ENCODE results near the gene MDFI.

Gene MDFI

DNA sequence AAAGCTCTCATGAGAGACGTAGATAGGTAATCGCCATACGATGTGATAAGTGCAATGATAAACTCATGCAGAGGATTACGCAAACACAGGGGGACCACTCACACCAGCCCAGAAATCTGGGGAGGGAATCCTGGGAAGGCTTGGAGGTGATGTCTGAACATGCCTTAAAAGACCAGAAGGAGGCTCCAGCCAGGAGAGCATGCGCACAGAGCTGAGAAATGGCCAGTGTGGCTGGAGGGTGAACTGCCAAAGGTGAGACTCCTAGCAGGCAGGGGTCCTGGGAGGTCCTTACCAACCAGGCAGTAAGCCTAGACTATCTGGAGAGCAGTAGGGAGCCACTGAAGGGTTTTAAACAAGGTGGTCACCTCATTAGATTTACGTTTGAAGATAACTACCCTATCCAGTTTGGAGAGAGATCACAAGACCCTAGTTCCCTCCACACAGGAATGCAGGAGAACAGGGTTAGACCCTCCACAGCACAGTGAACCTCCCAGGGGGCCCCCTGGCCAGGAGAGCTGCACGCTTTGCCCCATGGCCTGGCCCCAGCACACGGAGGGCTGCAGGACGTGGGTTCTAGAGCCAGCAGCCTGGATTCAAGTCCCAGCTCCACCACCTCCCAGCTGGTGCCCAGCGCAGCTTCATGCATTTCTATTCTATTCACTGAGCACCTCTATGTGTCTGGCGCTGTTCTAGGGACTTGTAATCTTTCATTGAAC, 13.1 kb downstream of the MDFI start:
- no peak for DNase-seq (ENCODE audit: low read depth)

DNA sequence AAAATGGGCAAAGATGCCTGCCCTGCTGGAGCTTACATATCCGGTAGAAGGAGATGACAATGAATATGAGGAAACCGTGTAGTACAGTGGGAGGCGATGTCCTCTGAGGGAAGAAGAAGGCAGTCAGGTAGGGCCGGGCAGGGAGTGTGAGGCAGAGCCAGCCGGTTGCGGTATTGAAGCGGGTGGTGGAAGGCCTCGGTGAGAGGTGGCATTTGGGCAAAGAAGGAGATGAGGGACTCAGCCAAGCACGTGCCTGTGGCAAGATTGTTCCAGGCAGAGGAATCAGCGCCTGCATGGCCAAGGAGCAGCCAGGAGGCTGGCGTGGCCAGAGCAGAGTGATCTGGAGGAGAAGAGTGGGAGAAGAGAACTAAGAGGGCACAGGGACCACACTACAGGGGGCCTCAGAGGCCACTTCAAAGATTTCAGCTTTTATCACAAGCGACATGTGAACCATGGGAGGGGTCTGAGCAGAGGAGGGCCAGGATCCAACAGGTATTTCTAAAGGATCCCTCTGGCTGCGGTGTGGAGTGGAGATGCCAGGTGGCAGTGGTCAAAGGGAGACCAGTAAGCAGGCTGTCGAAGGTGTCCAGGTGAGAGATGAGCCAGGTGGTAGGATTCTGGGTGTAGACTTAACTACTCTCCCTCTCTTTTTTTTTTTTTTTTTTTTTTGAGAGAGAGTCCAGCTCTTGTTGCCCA, 13.8 kb downstream of the MDFI start:
- no peak for DNase-seq (ENCODE audit: low read depth)

DNA sequence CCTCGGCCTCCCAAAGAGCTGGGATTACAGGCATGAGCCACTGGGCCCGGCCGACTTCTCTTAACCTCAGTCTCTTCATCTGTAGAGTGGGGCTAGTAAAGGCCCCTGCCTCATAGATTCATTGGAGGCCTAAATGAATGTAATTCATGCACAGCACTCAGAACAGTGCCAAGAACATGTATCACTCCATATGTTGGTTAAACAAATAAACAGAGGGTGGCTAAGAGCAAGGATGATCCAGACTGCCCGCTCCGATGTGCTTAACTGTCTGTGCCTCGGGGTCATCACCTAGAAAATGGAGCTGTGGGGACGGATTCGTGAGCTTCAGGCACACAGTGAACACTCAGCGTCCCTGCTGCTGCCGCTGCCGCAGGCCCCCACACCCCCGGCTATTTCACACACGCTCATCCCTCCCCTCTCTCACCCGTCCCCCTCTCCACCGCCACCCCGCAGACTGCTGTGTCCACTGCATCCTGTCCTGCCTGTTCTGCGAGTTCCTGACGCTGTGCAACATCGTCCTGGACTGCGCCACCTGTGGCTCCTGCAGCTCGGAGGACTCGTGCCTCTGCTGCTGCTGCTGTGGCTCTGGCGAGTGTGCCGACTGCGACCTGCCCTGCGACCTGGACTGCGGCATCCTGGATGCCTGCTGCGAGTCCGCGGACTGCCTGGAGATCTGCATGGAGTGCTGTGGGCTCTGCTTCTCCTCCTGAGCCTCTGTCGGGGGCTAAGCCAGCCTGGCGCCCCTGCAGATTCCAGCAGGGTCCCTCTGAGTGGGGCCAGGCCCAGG, 14.8 kb downstream of the MDFI start:
- no peak for DNase-seq (ENCODE audit: low read depth)

DNA sequence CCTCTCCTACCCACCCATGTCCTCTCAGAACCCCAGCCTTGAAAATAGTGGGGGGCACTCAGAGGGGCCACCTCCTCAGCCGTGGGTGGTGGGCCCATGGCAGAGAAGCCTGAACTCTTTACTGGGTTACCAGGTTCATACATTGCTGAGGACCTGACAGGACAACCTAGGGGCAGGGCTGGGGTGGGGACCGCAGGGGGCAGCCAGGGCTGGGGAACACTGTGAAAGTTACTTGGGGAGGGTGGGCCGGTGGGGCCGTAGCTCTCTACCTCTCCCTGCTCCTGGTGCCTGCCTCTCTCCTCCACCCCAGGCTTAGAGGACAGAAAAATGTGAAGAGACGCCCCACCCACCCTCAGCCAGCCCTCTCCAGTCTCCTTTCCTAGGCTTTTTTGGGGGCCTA, 15.4 kb downstream of the MDFI start:
- no peak for DNase-seq (ENCODE audit: low read depth)

DNA sequence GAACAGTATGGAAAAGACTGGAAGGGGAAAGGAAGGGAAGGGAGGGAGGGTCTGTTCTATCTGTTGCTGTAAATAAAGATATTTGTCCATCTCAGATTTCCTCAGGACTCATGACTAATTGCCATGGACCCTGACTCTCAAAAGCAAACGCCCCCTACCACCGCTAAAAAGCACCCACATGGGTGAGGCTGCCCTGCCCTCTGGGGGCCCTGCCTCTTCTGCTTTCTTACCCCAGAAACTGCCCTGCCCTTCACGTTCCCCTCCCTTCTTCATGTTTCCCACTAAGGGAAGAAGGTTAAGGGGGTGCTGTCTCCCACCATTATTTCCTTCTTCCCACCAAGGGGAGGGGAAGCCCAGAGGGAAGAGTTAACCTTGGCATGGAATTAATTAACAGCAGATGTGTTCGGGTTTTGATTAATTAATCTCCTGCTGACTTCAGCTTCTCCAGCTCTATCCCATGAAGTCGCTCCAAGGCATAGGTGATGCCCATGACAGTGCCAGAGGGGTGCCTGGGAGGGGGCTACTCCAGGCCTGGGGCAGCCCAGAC, 16.0 kb downstream of the MDFI start:
- no peak for DNase-seq (ENCODE audit: low read depth)

DNA sequence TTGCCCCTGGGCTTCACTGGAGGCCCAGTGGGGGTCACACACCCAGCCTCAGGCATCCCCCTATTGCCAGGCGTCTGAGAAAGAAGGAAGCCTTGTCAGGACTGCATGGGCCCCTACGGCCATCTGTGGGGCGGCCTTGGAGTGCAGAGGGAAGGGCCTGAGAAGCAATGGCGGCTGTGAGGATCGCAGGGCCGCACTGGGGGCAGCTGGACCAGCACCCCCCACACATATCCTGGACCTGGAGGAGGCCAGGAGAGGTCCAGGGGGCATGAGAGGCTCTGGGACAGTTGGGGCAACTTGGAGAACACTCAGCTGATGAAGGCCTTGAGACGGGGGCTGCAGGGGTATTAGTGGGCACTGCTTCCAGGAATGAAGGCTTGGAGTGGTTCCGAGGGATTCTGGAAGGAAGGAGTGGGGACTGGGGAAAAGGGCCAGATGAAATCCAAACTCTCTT, 16.5 kb downstream of the MDFI start:
- no peak for DNase-seq (ENCODE audit: low read depth)

DNA sequence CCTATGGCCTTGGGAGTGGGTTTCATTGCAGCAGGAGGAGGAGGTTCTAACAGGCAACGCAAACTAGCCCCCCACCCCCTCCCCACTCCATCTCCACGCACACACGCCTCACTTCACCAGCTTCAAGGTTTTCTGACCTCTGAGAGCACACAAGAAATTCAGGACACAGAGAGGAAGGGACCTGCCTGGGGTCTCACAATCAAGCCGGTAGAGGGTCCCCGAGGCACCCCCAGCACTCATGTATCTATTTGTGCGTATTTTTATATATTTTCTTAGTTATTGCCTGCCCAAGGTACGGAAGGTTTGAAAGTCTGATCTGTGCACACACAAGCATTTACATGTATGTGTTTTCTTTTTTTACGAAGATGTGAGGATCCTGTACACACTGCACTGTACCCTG, 16.9 kb downstream of the MDFI start:
- DNase-seq (ENCODE audit: low read depth) = no peak

DNA sequence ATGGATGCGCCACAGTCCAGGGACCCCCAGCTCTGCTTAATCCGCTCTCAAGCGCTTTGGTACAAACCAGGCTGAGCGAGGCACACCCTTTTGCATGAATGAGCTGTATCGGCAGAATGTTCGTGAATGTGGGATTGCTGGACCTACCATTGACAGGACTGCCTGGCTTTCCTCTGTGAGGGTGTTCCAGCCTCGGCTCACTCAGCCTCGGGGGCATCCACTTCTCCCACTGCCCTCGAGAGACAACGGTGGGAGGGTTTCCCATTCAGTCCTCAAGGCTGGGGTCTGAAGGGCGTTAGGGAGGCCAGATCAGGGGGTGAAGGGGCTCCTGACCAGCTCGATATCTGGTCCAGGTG, 17.4 kb downstream of the MDFI start:
- DNase-seq (ENCODE audit: low read depth) = no peak

DNA sequence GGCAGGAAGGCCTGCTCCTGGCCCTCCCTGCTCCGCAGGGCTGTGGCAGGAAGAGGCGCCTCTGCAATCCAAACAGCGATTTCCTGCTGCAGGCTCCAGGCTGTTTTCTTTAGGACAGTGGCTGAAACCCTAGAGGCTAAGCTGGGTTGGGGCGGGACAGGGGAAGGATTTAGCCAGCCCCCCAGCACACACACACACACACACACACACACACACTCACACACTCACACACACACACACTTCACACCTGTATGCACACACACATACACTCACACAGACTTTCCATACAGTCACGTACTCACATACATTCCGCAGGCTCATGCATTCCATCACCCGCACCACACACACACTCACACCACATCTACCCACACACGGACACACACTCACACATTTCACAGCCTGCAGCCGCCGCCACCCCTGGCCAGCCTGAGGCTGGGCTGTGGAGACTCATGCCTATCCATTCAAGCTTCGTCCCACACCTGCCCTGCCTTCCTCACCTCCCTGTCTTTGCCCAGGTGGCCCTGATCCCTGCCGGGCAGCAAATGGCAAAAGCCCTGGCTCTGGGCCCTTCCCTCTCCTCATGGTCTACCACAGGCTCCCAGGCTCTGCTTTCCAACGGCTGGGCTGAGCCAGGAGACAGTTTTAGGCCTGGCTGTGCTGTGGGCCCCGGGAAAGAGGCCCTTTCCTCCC, 17.9 kb downstream of the MDFI start:
- no peak for DNase-seq (ENCODE audit: low read depth)

DNA sequence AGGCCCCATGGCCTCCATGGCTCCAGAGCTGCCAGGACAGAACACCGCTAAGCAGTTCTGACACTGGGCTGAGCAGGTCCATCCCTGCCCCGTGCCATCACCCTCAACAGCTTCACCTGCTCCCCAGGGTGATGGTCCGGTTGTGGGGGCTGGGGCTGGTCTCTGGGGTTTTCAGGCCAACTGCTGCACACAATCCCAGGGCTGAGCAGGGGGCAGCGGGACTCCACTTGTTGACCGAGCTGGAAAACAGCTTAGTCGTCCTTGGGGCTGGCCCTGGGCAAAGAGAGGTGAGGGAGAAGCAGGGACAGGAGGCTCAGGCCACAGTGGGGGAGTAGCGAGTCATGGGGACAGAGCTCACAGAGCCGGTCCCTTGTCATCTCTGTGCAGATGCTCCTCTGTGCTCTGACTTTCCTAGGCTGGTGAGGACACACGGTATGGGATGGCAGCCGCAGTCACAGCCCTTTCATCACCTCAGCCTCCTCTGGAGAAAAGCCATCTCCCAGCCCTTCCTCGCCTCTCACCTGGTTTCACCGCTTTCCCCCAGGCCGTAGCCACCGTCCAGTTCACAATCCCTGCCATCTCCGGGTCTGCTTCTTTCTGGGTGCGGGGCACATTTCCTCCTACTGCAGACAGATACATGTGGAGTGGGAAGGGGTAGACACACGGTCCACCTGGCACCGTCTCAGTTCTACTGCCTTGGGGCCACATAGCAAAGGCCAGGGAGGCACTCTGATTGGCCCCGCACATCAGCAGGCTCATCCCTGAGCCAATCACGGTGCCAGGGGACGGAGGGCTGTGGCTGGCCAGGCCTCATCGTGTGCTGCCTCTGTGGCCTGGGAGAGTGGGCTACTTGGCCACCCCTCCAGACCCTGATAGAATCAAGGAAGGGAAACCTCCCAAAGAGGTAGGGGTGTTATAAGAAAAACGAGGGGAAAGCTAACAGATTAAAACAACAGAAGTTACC, 19.1 kb downstream of the MDFI start:
- DNase-seq (ENCODE audit: low read depth) = no peak

DNA sequence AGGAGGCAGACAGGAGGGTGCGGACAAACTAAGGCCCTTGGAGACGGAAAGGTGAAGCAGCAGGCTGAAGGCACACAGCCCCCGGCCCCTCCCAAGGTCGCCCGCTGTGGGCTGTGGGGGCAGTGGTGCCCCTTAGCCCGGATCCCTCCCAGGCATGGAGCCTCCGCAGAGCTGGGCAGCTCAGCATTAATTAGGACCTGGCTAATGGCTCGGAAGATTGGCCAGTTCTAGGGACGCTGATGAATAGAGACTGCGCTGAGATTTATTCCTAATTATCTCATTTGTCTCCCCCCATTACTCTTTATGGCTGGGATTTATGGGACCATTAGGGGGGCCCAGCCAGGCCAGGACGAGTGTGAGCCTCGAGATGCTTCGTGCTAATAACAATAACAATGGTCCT, 20.4 kb downstream of the MDFI start:
- DNase-seq (ENCODE audit: low read depth) = no peak

DNA sequence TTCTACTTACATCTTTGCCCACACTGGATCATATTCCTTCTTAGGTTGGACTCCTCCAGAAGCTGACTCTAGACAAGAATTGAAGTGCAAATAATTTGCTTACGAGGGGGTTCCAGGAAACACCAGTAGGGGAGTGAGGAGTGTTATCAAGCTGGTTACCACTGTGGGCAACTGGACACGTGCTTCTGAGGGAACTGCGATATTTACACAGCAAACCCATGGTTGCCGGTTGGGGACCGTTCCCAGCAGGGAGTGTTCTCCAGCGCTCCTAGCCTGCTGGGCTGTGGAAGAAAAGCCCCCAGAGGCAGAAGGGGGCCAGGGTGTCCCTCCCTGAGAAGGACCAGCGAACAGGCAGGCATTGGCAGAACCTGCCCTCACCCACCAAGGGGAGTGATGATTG, 21.7 kb downstream of the MDFI start:
- DNase-seq (ENCODE audit: low read depth) = no peak

DNA sequence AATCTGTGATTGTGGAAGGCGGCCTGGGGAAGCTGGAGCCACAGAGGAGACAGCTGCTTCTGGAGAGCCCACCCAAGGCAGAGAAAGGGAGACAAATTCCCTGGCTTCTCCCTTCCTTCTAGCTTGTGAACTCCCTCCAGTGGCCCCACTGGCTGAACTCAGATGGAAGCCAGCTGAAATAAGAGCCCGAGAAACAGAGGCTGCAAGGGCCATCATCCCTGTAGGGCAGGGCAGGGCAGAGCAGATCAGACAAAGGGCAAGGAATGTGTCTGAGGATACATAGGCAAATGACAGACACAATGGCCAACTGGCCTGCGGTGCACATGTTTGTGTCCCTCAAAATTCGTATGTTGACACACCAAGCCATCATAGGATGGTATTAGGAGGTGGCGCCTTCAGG, 25.3 kb downstream of the MDFI start:
- no peak for DNase-seq (ENCODE audit: low read depth)

DNA sequence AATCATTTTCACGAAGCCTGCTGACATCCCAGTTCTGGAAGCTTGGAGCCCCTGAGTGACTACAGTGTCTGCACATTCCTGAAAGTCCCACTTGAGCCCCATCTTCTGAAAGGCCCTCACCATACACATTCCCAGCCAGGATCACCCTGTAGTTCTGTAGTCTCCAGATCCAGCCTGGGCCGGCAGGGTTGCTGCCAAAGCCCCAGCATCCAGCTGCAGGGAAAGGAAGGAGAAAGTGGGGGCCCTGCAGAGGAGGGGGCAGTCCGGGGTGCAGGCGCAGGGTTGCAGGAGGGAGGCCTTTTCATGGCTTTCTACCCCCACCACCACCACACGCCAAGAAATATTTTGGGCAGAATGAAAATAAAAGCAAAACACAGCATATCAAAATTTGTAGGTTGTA, 26.0 kb downstream of the MDFI start:
- no peak for DNase-seq (ENCODE audit: low read depth)

DNA sequence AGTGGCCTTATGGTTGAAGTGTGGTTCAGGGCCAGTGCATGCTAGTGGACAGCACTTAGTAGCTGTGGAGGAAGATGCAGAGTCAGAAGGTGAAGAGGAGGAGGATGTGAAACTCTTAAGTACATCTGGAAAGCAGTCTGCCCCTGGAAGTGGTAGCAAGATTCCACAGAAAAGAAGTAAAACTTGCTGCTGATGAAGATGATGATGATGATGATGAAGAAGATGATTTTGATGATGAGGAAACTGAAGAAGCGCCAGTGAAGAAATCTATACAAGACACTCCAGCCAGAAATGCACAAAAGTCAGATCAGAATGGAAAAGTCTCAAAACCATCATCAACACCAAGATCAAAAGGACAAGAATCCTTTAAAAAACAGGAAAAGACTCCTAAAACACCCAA, 28.9 kb downstream of the MDFI start:
- no peak for DNase-seq (ENCODE audit: low read depth)

DNA sequence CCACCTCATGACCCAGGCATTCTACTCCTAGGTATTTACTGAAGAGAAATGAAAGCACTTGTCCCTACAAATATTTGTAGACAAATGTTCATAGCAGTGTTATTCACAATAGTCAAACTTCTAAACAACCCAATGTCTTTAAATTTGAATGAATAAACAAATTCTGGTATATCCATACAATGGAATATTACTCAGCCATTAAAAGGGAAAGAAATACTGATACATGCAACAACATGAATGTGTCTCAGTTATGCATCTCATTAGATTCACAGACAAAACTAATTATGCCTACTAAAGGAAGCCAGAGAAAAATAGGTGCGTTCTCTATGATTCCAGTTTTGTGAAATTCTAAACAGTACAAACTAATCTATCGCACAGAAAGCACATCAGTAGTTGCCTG, 30.7 kb downstream of the MDFI start:
- DNase-seq (ENCODE audit: low read depth) = no peak

DNA sequence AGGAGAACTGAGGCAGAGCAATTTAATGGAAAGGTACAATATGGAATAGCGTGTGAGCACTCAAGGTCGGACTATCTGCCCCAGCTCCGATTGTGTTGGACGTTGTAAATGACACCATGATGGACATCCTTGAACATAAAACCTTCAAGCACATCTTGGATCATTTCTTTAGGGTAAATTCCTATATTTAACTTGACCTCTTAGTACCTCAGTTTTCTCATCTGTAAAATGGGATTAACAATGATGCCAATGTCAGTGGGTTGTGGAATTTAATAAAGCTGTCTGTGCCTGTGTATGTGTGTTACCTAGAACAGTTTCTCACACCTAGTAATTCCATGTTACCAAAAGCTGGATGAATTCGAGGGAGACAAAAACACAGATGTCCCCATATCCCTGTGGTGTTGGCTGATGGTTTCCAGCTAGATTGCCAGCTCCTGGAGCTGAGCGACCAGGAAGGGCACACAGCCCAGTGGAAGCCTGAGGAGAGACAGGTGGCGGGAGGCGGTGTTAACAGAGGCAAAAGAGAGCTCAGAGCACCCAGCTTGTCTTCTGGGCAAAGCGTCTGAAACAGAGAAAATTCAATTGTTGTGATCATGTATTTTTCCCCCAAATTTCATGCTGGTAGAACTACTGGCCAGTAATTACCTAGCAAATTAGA, 32.6 kb downstream of the MDFI start:
- no peak for DNase-seq (ENCODE audit: low read depth)

DNA sequence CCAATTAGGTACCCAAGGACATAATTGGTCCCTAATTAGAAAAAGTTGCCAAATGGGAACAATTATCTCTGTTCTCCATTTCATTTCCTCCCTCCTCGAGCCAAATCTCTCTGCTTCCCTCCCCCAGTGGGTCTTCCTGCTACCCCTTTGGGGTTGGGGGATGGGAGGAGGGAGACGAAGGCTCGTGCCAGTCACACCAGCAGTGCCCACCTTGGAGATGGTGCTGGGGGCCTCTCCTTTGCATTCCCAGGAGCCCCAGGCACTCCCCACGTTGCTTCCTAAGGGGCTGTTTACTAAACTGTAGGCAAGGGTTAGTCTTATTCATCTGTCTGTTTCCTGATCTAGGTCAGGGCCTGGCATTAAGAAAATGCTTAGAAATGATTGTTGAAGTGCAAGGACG, 33.1 kb downstream of the MDFI start:
- no peak for DNase-seq (ENCODE audit: low read depth)

DNA sequence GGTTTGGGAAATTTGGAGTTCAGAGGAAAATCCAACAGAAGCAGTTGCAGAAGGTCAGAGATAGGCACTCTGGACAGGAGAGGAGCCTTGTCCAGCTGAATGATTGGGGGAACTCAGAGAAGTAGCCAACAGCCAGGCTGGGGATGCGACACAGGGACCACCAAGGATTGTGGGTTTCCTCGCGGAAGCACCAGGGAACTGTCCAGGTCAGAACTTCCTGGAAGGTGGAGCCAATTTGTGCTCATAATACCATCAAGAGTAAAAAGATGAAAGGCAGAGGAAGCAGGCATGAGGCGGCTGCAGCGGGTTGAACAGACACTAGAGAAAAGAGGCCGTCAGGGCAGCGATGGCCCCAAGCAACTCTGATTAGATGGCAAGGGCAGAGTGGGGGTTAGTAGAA, 33.7 kb downstream of the MDFI start:
- no peak for DNase-seq (ENCODE audit: low read depth)

DNA sequence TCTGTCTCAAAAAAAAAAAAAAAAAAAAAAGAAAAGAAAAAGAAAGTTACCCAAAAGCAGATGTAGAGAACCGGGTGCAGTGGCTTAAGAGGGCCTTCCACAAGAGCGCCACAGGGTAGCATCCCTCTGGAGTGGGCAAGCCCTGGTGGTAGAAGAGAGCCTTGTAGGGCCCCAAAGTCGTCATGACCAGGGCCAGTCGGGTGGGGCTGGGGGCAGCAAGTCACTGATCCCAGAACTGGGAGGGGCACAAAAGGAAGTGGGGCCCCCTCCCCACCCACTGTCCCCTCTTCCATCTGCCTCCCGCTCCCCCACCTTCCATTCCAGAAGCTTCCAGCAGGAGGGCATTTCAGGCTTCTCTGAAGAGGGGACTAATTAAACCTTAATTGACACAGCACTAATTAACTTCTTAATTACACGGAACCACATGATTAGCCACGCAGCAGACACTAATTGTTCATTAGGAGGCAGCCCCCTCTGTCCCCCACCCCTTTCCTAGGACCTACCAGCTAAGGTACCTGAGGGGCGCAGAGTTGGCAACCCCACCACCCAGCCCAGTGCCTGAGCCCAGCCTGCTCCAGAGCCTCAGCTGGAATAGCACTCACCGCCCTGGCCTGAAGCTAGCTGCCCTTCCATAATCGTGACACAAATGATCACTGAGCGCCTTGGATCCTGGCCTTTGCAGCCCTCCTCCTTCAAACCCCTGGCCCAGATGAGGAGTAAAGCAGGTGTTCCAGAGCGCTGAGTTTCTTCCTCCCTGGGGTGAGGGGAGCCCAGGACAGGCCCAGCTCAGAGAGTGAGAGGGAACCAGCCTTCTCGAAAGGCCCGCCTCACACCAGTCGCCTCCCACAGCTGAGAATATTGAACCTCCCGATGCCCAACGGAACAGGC, 34.8 kb downstream of the MDFI start:
- no peak for DNase-seq (ENCODE audit: low read depth)

Data from GM04504 (cell line).